HepG2 (cell line): ENCODE results near the gene ITGA6. TPM values are rescaled to one million over a fixed set of nuclear protein-coding genes. Genes with fewer than 3 reads are reported as not detected.

Source experiments
- ATAC-seq: fragments of 200-7000 bp; cut with Tn5 transposase; 3 replicates; pipeline ENCODE4 v1.9.1; 2020; ENCODE audit warnings: mild to moderate bottlenecking, moderate library complexity
- BruUV-seq: library from RNA; stranded (reverse); fragments of 400-500 nt; replicated peaks from 2 replicates; lab custom pipeline; 2021; lab: Mats Ljungman, UMichigan
- CTCF ChIA-PET: fragments of 300-600 bp; formaldehyde crosslinking; extraction: SDS; loops from one replicate; lab custom pipeline; 2021; ENCODE audit warnings: low total read pairs, inconsistent platforms, low intra/inter-chr PET ratio; lab: Yijun Ruan, JAX
- POLR2A ChIA-PET: fragments of 350-600 bp; sonication (Branson Sonifier 250); formaldehyde crosslinking; loops from one replicate; lab custom pipeline; 2020; ENCODE audit warnings: antibody characterized with exemption, inconsistent platforms; lab: Yijun Ruan, JAX
- DNase-seq: peaks from one replicate; pipeline ENCODE4 v3.0.0-alpha.2; 2015; ENCODE audit warnings: low spot score
- FAIRE-seq: peaks from 3 replicates; lab custom pipeline; 2011; peaks lifted over from hg19 to GRCh38; lab: Jason Lieb, UNC
- H2AFZ ChIP-seq: one replicate; pipeline ENCODE4 v1.6.1; 2011; ENCODE audit warnings: low read length, inconsistent platforms
- H3K27ac ChIP-seq: fragments of 300-600 bp; 3 replicates; pipeline ENCODE4 v1.8.0; 2011; ENCODE audit warnings: mixed run types, mild to moderate bottlenecking, mixed read lengths, low read length, inconsistent platforms; ENCODE audit not compliant: insufficient read depth; ENCODE audit errors: extremely low read length
- H3K27me3 ChIP-seq, 2 experiments: fragments of 200-600 bp in 1 of 2; 2 replicates in 1 of 2; 3 replicates in 1 of 2; pipeline versions ENCODE4 v1.6.0 to v1.8.0; 2011; ENCODE audit warnings: low read length in 2 of 2, mild to moderate bottlenecking in 2 of 2, moderate library complexity in 2 of 2, inconsistent platforms in 1 of 2; ENCODE audit not compliant: insufficient read depth in 2 of 2, control insufficient read depth in 1 of 2
- H3K36me3 ChIP-seq, 2 experiments: fragments of 200-600 bp in 1 of 2; replicated peaks in 1 of 2; 2 replicates in 1 of 2; 3 replicates in 1 of 2; pipeline versions ENCODE4 v1.5.1 to v1.8.0; 2011; ENCODE audit warnings: low read length in 2 of 2, inconsistent platforms in 1 of 2; ENCODE audit not compliant: insufficient read depth in 2 of 2, control insufficient read depth in 1 of 2
- H3K4me1 ChIP-seq: 2 replicates; pipeline ENCODE4 v1.5.1; 2012; ENCODE audit warnings: low read length, inconsistent platforms; ENCODE audit not compliant: insufficient read depth
- H3K4me2 ChIP-seq: 2 replicates; pipeline ENCODE4 v1.6.0; 2011; ENCODE audit warnings: low read depth, low read length, inconsistent platforms
- H3K4me3 ChIP-seq, 3 experiments: fragments of 200-600 bp in 1 of 3; sonication (generic), shearing (Covaris generic) in 1 of 3; replicated peaks in 1 of 3; 2 replicates each; pipeline ENCODE4 v1.5.1; 2011 to 2016; ENCODE audit warnings: low read length in 3 of 3, inconsistent platforms in 2 of 3, low read depth in 2 of 3, mild to moderate bottlenecking in 2 of 3, control low read depth in 1 of 3, mixed read lengths in 1 of 3; ENCODE audit not compliant: insufficient read depth in 1 of 3
- H3K79me2 ChIP-seq: one replicate; pipeline ENCODE4 v1.6.1; 2011; ENCODE audit warnings: low read length, inconsistent platforms; ENCODE audit not compliant: insufficient read depth
- H3K9ac ChIP-seq: 2 replicates; pipeline ENCODE4 v1.6.0; 2011; ENCODE audit warnings: mild to moderate bottlenecking, low read depth, low read length, inconsistent platforms; ENCODE audit not compliant: insufficient read depth
- H3K9me3 ChIP-seq: 2 replicates; pipeline ENCODE4 v1.5.1; 2012; ENCODE audit warnings: mild to moderate bottlenecking, low read length
- H4K20me1 ChIP-seq: 2 replicates; pipeline ENCODE4 v1.6.0; 2011; ENCODE audit warnings: inconsistent platforms, mild to moderate bottlenecking, low read length, moderate library complexity; ENCODE audit not compliant: insufficient read depth
- MEIS2 ChIP-seq: sonication (generic); formaldehyde crosslinking; IDR thresholded peaks from 2 replicates; pipeline ENCODE4 v1.9.0; 2021; ENCODE audit warnings: mild to moderate bottlenecking, missing genetic modification reagents
- STAT5B ChIP-seq: sonication (generic); formaldehyde crosslinking; IDR thresholded peaks from 2 replicates; pipeline ENCODE4 v1.4.0; 2020; ENCODE audit warnings: missing genetic modification reagents
- ZFP90 ChIP-seq: sonication (generic); formaldehyde crosslinking; IDR thresholded peaks from 2 replicates; pipeline ENCODE4 v1.8.0; 2022; ENCODE audit warnings: missing genetic modification reagents, mild to moderate bottlenecking, inconsistent platforms, borderline replicate concordance
- ZNF3 ChIP-seq: IDR thresholded peaks from 2 replicates; pipeline ENCODE4 v1.7.0; 2017; ENCODE audit warnings: inconsistent platforms
- ZNF451 ChIP-seq: sonication (generic); formaldehyde crosslinking; IDR thresholded peaks from 2 replicates; pipeline ENCODE4 v1.5.0; 2020; ENCODE audit warnings: mild to moderate bottlenecking, missing genetic modification reagents
- ZSCAN22 ChIP-seq: sonication (generic); formaldehyde crosslinking; IDR thresholded peaks from 2 replicates; pipeline ENCODE4 v1.4.0; 2020; ENCODE audit warnings: mild to moderate bottlenecking, missing genetic modification reagents
- WGBS: methylation state at CpG from one replicate; pipeline ENCODE4 v1.1.6; 2017; ENCODE audit warnings: low lambda C conversion rate; 5-methylcytosine and 5-hydroxymethylcytosine counted together
- in situ Hi-C: cut with HindIII; loops from 2 replicates; pipeline ENCODE4 v1.10.0; 2017; ENCODE audit warnings: low pct_unique_long_range_greater_than_20kb; ENCODE audit not compliant: extremely low pct_ligation_motif_present
- intact Hi-C: fragments of 100-400 bp; cut with micrococcal nuclease; formaldehyde crosslinking; loops from one replicate; pipeline ENCODE4 v1.10.0; 2022; ENCODE audit not compliant: unreplicated experiment
- polyA plus RNA-seq, 8 experiments: library from polyadenylated mRNA; depleted of rRNA in 3 of 8; stranded (reverse) in 7 of 8; unstranded in 1 of 8; fragments of >200 nt; fragmentation: Illumina TruSeq in 4 of 8; extraction: Trizol in 4 of 8; gene quantifications; 2 replicates each; pipeline versions ENCODE4 v1.2.1 to v1.2.3, GENCODE V29; 2011 to 2016; ENCODE audit warnings: low read depth in 4 of 8, missing spikeins in 1 of 8, mixed read lengths in 1 of 8; ENCODE audit not compliant: insufficient read depth in 1 of 8
- total RNA-seq, 5 experiments: library from RNA; depleted of rRNA; stranded (reverse); fragments of >200 nt; fragmentation: Illumina TruSeq; extraction: Trizol; gene quantifications; 2 replicates each; pipeline ENCODE4 v1.2.3, GENCODE V29; 2016; ENCODE audit warnings: low read depth in 1 of 5
- TF ChIP-seq, protein P1 (sequence below): sonication (generic); formaldehyde crosslinking; conservative IDR thresholded peaks from 2 replicates; pipeline ENCODE4 v1.4.0; 2020; ENCODE audit warnings: missing genetic modification reagents
- TF ChIP-seq, protein P2 (sequence below): sonication (generic); formaldehyde crosslinking; IDR thresholded peaks from 2 replicates; pipeline ENCODE4 v1.5.0; 2020; ENCODE audit warnings: mild to moderate bottlenecking, missing genetic modification reagents, borderline replicate concordance

Gene ITGA6
- total and polyA plus RNA-seq, 2 of the 13 experiments (the other 11 are each of a cell fraction or from before 2014, with no cell fraction given) = 24.0 to 92.5 TPM

GRCh38 chr2:172454404-172455120 is 27.2 kb downstream of the ITGA6 start:
- no peak overlapping the region for H2AFZ ChIP-seq
- no TSS peak for BruUV-seq
- peaks cover 25% of the 10 kb centered on the region for H3K4me1 ChIP-seq
- no peak for TF ChIP-seq MEIS2 (CRISPR knock-in tag)
- TF ChIP-seq, protein P1, sequence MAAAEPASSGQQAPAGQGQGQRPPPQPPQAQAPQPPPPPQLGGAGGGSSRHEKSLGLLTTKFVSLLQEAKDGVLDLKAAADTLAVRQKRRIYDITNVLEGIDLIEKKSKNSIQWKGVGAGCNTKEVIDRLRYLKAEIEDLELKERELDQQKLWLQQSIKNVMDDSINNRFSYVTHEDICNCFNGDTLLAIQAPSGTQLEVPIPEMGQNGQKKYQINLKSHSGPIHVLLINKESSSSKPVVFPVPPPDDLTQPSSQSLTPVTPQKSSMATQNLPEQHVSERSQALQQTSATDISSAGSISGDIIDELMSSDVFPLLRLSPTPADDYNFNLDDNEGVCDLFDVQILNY = no peak
- TF ChIP-seq STAT5B = no peak
- TF ChIP-seq, protein P2, sequence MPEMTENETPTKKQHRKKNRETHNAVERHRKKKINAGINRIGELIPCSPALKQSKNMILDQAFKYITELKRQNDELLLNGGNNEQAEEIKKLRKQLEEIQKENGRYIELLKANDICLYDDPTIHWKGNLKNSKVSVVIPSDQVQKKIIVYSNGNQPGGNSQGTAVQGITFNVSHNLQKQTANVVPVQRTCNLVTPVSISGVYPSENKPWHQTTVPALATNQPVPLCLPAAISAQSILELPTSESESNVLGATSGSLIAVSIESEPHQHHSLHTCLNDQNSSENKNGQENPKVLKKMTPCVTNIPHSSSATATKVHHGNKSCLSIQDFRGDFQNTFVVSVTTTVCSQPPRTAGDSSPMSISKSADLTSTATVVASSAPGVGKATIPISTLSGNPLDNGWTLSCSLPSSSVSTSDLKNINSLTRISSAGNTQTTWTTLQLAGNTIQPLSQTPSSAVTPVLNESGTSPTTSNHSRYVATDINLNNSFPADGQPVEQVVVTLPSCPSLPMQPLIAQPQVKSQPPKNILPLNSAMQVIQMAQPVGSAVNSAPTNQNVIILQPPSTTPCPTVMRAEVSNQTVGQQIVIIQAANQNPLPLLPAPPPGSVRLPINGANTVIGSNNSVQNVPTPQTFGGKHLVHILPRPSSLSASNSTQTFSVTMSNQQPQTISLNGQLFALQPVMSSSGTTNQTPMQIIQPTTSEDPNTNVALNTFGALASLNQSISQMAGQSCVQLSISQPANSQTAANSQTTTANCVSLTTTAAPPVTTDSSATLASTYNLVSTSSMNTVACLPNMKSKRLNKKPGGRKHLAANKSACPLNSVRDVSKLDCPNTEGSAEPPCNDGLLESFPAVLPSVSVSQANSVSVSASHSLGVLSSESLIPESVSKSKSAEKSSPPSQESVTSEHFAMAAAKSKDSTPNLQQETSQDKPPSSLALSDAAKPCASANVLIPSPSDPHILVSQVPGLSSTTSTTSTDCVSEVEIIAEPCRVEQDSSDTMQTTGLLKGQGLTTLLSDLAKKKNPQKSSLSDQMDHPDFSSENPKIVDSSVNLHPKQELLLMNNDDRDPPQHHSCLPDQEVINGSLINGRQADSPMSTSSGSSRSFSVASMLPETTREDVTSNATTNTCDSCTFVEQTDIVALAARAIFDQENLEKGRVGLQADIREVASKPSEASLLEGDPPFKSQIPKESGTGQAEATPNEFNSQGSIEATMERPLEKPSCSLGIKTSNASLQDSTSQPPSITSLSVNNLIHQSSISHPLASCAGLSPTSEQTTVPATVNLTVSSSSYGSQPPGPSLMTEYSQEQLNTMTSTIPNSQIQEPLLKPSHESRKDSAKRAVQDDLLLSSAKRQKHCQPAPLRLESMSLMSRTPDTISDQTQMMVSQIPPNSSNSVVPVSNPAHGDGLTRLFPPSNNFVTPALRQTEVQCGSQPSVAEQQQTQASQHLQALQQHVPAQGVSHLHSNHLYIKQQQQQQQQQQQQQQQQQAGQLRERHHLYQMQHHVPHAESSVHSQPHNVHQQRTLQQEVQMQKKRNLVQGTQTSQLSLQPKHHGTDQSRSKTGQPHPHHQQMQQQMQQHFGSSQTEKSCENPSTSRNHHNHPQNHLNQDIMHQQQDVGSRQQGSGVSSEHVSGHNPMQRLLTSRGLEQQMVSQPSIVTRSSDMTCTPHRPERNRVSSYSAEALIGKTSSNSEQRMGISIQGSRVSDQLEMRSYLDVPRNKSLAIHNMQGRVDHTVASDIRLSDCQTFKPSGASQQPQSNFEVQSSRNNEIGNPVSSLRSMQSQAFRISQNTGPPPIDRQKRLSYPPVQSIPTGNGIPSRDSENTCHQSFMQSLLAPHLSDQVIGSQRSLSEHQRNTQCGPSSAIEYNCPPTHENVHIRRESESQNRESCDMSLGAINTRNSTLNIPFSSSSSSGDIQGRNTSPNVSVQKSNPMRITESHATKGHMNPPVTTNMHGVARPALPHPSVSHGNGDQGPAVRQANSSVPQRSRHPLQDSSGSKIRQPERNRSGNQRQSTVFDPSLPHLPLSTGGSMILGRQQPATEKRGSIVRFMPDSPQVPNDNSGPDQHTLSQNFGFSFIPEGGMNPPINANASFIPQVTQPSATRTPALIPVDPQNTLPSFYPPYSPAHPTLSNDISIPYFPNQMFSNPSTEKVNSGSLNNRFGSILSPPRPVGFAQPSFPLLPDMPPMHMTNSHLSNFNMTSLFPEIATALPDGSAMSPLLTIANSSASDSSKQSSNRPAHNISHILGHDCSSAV = no peak
- no peak for TF ChIP-seq ZFP90
- TF ChIP-seq ZNF3 (CRISPR knock-in tag) = no peak
- no peak for TF ChIP-seq ZNF451 (CRISPR knock-in tag)
- TF ChIP-seq ZSCAN22 (CRISPR knock-in tag) = no peak
- TF ChIP-seq, all 625 proteins: peak for 0
- peaks cover 12% of the 10 kb centered on the region for H3K79me2 ChIP-seq
- ChIA-PET POLR2A (no interaction called here), CTCF (no interaction called here)
- WGBS = 88% methylated on average over 6 of the region's 6 CpGs
- in situ Hi-C loops = no loop called here
- DNase-seq (no peak), FAIRE-seq (no peak), ATAC-seq (no peak)
- H3K4me2 ChIP-seq = no peak overlapping the region
- intact Hi-C loops = no loop called here
- H3K9me3 ChIP-seq = no peaks in the 10 kb centered on the region
- no peaks in the 10 kb centered on the region for H3K27me3 ChIP-seq
- H4K20me1 ChIP-seq = no peaks in the 10 kb centered on the region
- no peak overlapping the region for H3K27ac ChIP-seq
- H3K4me3 ChIP-seq = no peak overlapping the region
- H3K9ac ChIP-seq = no peak overlapping the region
- peaks cover 0 to 1% of the 10 kb centered on the region in 2 experiments; a peak in 1 of 5 replicates for H3K36me3 ChIP-seq
